ENCODE results near the gene EFHD2.
"Not testable (repeated sequence)": the region's sequence is repeated elsewhere in the genome, so short reads cannot be mapped to it uniquely, and the experiment has no call there.

DNA sequence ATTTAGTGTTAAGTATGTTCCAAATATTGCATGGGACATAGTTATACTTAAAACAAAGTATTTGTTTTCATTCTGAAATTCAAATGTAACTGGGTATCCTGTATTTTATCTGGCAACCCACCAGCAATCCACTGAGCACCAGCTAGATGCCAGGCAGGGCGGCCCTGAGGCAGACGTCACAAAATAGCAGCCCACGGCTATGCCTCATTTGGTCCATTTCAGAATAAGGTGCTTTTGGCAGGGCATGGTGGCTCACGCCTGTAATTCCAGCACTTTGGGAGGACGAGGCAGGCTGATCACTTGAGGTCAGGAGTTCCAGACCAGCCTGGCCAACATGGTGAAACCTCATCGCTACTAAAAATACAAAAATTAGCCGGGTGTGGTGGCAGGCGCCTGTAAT, 19.9 kb upstream of the EFHD2 start:
- not testable (repeated sequence) for TF ChIP-seq CEBPB (IDR thresholded peaks at IDR 0.05; ENCODE audit: low read depth, low read length); SP2 (IDR thresholded peaks at IDR 0.05; ENCODE audit: low read length); YY1 (IDR thresholded peaks at IDR 0.05; ENCODE audit: low read depth, low read length); POLR2A (IDR thresholded peaks at IDR 0.05; ENCODE audit: control extremely low read depth in 1 of 2, low read depth in 2 of 2, low read length in 2 of 2); SAP30 (IDR thresholded peaks at IDR 0.05; ENCODE audit: insufficient read depth, insufficient replicate concordance, low read length); FOSL1 (IDR thresholded peaks at IDR 0.05; ENCODE audit: insufficient read depth, low read depth, low read length); RFX5 (IDR thresholded peaks at IDR 0.05; ENCODE audit: borderline replicate concordance, low read depth, low read length); CHD2 (IDR thresholded peaks at IDR 0.05; ENCODE audit: low read length)
- TF ChIP-seq, protein P1, sequence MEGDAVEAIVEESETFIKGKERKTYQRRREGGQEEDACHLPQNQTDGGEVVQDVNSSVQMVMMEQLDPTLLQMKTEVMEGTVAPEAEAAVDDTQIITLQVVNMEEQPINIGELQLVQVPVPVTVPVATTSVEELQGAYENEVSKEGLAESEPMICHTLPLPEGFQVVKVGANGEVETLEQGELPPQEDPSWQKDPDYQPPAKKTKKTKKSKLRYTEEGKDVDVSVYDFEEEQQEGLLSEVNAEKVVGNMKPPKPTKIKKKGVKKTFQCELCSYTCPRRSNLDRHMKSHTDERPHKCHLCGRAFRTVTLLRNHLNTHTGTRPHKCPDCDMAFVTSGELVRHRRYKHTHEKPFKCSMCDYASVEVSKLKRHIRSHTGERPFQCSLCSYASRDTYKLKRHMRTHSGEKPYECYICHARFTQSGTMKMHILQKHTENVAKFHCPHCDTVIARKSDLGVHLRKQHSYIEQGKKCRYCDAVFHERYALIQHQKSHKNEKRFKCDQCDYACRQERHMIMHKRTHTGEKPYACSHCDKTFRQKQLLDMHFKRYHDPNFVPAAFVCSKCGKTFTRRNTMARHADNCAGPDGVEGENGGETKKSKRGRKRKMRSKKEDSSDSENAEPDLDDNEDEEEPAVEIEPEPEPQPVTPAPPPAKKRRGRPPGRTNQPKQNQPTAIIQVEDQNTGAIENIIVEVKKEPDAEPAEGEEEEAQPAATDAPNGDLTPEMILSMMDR (IDR thresholded peaks at IDR 0.05; ENCODE audit: control extremely low read depth in 1 of 3, insufficient read depth in 1 of 3, low read depth in 1 of 3, low read length in 3 of 3), result not testable (repeated sequence)
- TF ChIP-seq, protein P2, sequence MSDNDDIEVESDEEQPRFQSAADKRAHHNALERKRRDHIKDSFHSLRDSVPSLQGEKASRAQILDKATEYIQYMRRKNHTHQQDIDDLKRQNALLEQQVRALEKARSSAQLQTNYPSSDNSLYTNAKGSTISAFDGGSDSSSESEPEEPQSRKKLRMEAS (IDR thresholded peaks at IDR 0.05), result not testable (repeated sequence)
- TF ChIP-seq, protein P3, sequence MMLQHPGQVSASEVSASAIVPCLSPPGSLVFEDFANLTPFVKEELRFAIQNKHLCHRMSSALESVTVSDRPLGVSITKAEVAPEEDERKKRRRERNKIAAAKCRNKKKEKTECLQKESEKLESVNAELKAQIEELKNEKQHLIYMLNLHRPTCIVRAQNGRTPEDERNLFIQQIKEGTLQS (IDR thresholded peaks at IDR 0.05; ENCODE audit: insufficient read depth, low read depth, low read length), result not testable (repeated sequence)

All from H1 (cell line).